Cardiac fibroblast (primary cell): ENCODE measurements around the gene EGFLAM.

Experiments used
- DNase-seq, 2 donors: peaks; one replicate each; pipeline versions ENCODE4 v3.0.0 to v3.0.0-alpha.2; 2010; ENCODE audit warnings: low read depth in 2 of 2
- H3K4me3 ChIP-seq, 2 donors: replicated peaks in 1 of 2; 1 replicate in 1 of 2; 2 replicates in 1 of 2; pipeline ENCODE4 v1.5.1; 2011; ENCODE audit warnings: low read depth in 2 of 2, low read length in 2 of 2, mild to moderate bottlenecking in 2 of 2, moderate library complexity in 1 of 2
- TF ChIP-seq, protein P1 (sequence below): IDR thresholded peaks from one replicate; pipeline ENCODE4 v1.5.1; 2011; ENCODE audit warnings: low read depth, mild to moderate bottlenecking, low read length, inconsistent platforms

EGFLAM gene

GRCh38 chr5:38344891-38345290 is 86.5 kb downstream of the EGFLAM start:
- no peak for DNase-seq
- no peak overlapping the region for H3K4me3 ChIP-seq
- TF ChIP-seq, protein P1, sequence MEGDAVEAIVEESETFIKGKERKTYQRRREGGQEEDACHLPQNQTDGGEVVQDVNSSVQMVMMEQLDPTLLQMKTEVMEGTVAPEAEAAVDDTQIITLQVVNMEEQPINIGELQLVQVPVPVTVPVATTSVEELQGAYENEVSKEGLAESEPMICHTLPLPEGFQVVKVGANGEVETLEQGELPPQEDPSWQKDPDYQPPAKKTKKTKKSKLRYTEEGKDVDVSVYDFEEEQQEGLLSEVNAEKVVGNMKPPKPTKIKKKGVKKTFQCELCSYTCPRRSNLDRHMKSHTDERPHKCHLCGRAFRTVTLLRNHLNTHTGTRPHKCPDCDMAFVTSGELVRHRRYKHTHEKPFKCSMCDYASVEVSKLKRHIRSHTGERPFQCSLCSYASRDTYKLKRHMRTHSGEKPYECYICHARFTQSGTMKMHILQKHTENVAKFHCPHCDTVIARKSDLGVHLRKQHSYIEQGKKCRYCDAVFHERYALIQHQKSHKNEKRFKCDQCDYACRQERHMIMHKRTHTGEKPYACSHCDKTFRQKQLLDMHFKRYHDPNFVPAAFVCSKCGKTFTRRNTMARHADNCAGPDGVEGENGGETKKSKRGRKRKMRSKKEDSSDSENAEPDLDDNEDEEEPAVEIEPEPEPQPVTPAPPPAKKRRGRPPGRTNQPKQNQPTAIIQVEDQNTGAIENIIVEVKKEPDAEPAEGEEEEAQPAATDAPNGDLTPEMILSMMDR, result no peak

DNA sequence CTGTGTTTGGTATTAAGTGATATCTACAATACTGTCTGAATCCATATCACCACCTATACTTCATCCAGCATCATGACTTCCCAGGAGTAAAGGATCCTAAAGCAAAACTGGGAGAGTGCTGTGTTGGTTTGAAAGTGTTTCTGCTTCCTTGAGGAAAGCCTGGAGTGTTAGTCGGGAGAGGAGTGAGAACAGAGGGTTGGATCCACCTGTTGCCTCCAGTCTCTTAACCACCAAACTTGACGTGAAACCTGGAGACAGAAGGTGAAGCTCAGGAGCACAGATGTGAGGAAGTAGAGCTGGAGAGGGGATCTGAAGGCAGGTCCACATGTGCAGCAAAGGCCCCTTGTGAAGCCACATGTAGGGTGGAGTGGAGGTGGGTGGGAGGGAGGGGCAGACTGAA is 88.2 kb downstream of the EGFLAM start:
- TF ChIP-seq, protein P1, result no peak

GRCh38 chr5:38347040-38347763 is 88.8 kb downstream of the EGFLAM start:
- TF ChIP-seq, protein P1, result no peak
- DNase-seq, result peak in 1 of 2 donors; percentile 35
- no peak overlapping the region for H3K4me3 ChIP-seq

More for the DNA sequence above, 88.2 kb downstream of the EGFLAM start:
- DNase-seq, result no peak
- H3K4me3 ChIP-seq, result no peak overlapping the region

GRCh38 chr5:38347896-38348295 is 89.5 kb downstream of the EGFLAM start:
- H3K4me3 ChIP-seq, result no peak overlapping the region
- no peak for DNase-seq
- TF ChIP-seq, protein P1, result no peak

- no peak for DNase-seq
- TF ChIP-seq, protein P1, result no peak
- no peak overlapping the region for H3K4me3 ChIP-seq
These were observed 102.1 kb downstream of the EGFLAM start for GRCh38 chr5:38360323-38361061.

DNA sequence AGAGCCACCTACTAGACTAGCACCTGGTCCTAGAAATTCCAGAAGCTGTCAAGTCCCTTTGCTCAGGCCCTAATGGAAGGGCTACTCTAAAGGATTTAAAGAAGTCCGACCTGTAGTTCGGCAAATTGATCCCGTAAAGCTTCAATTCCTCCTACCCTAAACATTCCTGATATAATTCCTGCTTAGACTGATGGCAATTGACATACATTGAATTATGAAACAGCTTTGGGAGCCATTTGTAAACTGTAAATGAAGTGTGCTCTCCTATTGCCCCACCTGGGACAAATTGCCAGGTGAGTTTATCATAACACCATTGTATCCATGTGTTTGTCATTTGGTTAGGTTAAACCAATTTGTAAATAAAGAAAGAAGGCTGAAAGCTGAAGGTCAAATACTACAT is 104.4 kb downstream of the EGFLAM start:
- no peak overlapping the region for H3K4me3 ChIP-seq
- TF ChIP-seq, protein P1, result no peak
- DNase-seq, result no peak
